SJCRH30 (cell line): ENCODE results near the gene ZNF616. TPM values are rescaled to one million over a fixed set of nuclear protein-coding genes. Genes with fewer than 3 reads are reported as not detected.

Experiments used
- DNase-seq, 2 experiments: peaks; one replicate each; pipeline ENCODE4 v3.0.0-alpha.2; 2015 to 2020
- H3K27ac ChIP-seq: fragments of 250-450 bp; sonication (Bioruptor Pico); 2 replicates; pipeline ENCODE4 v1.5.1; 2020; ENCODE audit warnings: mild to moderate bottlenecking, moderate library complexity
- H3K27me3 ChIP-seq: fragments of 250-450 bp; sonication (Bioruptor Pico); 2 replicates; pipeline ENCODE4 v1.5.1; 2020; ENCODE audit warnings: mild to moderate bottlenecking, moderate library complexity
- H3K36me3 ChIP-seq: fragments of 250-450 bp; sonication (Bioruptor Pico); 2 replicates; pipeline ENCODE4 v1.5.1; 2020; ENCODE audit warnings: mild to moderate bottlenecking, moderate library complexity
- H3K4me1 ChIP-seq: fragments of 250-450 bp; sonication (Bioruptor Pico); 2 replicates; pipeline ENCODE4 v1.5.1; 2020; ENCODE audit warnings: mild to moderate bottlenecking, moderate library complexity
- H3K4me3 ChIP-seq: fragments of 250-450 bp; sonication (Bioruptor Pico); 2 replicates; pipeline ENCODE4 v1.5.1; 2020; ENCODE audit warnings: mild to moderate bottlenecking, moderate library complexity
- H3K9me3 ChIP-seq: fragments of 250-450 bp; sonication (Bioruptor Pico); replicated peaks from 2 replicates; pipeline ENCODE4 v1.5.1; 2020; ENCODE audit warnings: mild to moderate bottlenecking, moderate library complexity
- total RNA-seq: library from RNA; depleted of rRNA; stranded (reverse); fragments of >200 nt; shearing (Covaris generic); gene quantifications from 2 replicates; pipeline ENCODE4 v1.2.3, GENCODE V29; 2014; rRNA removed

Gene ZNF616
- 10.8 and 13.0 TPM in 2 replicates for total RNA-seq

- Histone ChIP-seq H3K9me3 (peaks cover 6% of the 10 kb centered on the region; the same call in 1 of the 2 replicates), H3K36me3 (peaks cover 7% of the 10 kb centered on the region), H3K27ac (peak within 1 kb of the TSS; percentile 67), H3K27me3 (no peaks in the 10 kb centered on the region), H3K4me3 (peak within 1 kb of the TSS; percentile 84), H3K4me1 (0 out of 2 replicates have a peak, but pooled peaks cover 5% of the 10 kb centered on the region)
- peak; percentile 96 to 97 for DNase-seq
Measured at GRCh38 chr19:52139252-52140031, at the start of gene ZNF616. TSS of gene ZNF616 (minus strand) at chr19:52139938. CDS start at chr19:52130512, 9,426 bp downstream.

DNA sequence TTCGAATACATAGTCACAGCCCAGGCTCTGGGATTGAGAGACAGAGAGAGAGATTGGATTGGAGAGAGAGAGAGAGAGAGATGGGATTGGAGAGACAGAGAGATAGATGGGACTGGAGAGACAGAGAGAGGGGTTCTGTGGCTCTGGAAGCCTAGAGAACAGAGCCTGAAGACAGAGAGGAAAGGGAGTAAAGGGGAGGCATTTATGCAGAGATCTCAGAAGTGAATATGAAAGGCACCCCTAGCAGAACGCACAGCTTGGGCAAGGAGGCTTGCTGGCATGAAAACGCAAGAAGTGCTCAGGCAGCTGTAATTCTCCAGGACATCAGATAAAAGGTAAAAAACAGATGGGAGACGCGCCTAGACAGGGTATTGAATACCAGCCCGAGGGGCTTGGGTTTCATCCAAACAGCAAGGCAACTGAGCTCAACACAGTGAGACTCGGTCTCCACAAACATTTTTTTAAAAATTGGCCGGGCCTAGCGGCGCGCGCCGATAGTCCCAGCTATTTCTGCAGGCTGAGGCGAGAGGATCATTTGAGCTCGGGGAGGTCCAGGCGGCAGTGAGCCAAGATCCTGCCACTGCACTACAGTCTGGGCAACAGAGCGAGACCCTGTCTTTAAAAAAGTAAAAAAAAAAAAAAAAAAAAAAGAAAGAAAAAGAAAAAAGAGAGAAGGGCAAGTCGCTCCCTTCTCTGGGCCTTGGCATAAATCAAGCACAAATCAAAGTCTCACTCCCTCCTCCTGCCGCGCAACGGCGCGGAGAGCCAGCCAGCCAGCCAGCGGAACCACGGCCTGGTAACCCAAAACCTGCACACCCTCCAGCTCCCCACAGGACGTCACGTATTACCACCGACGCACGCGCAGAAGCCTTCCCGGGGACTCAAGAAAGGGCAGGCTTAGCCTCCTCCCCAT lies 49.3 kb upstream of the ZNF616 start:
- H3K27me3 ChIP-seq: no peaks in the 10 kb centered on the region
- peaks cover 4% of the 10 kb centered on the region; the same call in 1 of the 2 replicates for H3K4me1 ChIP-seq
- DNase-seq: peak; percentile 70 to 76
- H3K36me3 ChIP-seq: peaks cover 24% of the 10 kb centered on the region
- 0 out of 2 replicates have a peak, but pooled peaks cover 4% of the 10 kb centered on the region for H3K9me3 ChIP-seq
- peak overlapping the region; percentile 57 for H3K4me3 ChIP-seq
- H3K27ac ChIP-seq: peak overlapping the region; percentile 66

DNA sequence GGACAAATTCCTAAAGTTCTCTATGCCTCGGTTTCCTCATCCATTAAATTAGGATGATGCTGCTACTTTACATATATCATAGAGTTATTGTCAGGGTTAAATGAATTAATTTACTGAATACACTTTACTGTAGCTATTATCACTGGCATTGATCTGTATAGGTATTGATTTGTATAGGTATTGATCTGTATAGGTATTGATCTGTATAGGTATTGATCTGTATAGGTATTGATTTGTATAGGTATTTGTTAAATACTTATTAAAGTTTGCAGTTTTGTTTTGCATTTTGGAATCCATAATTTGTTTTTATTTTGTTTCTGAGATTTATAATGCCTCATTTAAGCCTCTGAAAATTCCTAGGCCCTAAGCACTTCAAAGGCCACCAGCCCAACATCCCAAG lies 47.7 kb upstream of the ZNF616 start:
- no peak overlapping the region for H3K27ac ChIP-seq
- no peak for DNase-seq
- no peak overlapping the region for H3K4me3 ChIP-seq

DNA sequence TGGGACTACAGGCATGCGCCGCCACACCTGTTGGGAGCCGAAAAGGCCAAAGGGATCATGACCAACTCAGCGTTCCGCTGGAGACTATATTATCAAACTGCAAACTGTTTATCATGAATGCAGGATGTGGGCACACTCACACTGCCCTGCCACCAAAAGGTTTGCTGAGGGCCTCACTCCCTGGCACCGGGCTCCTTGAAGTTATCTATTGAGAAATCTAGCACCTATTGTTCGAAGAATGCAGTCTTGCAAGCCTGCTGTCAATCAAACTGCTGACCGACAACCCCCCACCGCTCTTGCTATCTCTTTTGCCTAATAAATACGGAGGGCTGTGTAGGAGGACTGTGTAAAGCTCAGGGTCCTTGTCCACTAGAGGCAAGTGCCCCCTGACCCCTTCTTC lies 36.8 kb upstream of the ZNF616 start:
- no peak overlapping the region for H3K27ac ChIP-seq
- H3K4me3 ChIP-seq: no peak overlapping the region

More for the DNA sequence above, 47.7 kb upstream of the ZNF616 start:
- Histone ChIP-seq H3K27me3 (no peaks in the 10 kb centered on the region), H3K36me3 (peaks cover 11% of the 10 kb centered on the region), H3K4me1 (peaks cover 4% of the 10 kb centered on the region; the same call in 1 of the 2 replicates), H3K9me3 (0 out of 2 replicates have a peak, but pooled peaks cover 4% of the 10 kb centered on the region)

DNA sequence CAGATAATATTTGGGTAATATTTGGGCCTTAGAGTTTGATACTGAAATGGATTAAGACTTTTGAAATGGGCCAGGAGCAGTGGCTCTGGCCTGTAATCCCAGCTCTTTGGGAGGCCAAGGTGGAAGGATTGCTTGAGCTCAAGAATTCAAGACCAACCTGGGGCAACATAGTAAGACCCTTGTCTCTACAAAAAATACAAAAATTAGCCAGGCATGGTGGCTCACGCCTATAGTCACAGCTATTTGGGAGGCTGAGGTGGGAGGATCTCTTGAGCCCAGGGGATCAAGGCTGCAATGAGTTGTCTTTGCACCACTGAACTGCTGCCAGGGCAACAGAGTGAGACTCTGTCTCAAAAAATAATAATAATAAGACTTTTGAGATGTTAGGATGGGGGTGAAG lies 32.6 kb upstream of the ZNF616 start:
- H3K4me1 ChIP-seq: peaks cover 3% of the 10 kb centered on the region; the same call in 1 of the 2 replicates
- no peaks in the 10 kb centered on the region for H3K9me3 ChIP-seq
- peak overlapping the region; percentile 69 for H3K4me3 ChIP-seq
- no peaks in the 10 kb centered on the region for H3K27me3 ChIP-seq
- H3K27ac ChIP-seq: no peak overlapping the region
- DNase-seq: no peak
- H3K36me3 ChIP-seq: peaks cover 10% of the 10 kb centered on the region

More for the DNA sequence above, 36.8 kb upstream of the ZNF616 start:
- peaks cover 3% of the 10 kb centered on the region; the same call in 1 of the 2 replicates for H3K4me1 ChIP-seq
- no peaks in the 10 kb centered on the region for H3K27me3 ChIP-seq
- no peaks in the 10 kb centered on the region for H3K9me3 ChIP-seq
- no peak for DNase-seq
- H3K36me3 ChIP-seq: no peaks in the 10 kb centered on the region

GRCh38 chr19:52171321-52172169 lies 31.8 kb upstream of the ZNF616 start, which contains the start of gene ZNF836:
TSS of gene ZNF836 (minus strand) at chr19:52171621. CDS start at chr19:52168072, 3,549 bp downstream.
- no peaks in the 10 kb centered on the region for H3K27me3 ChIP-seq
- peak within 1 kb of the TSS; percentile 69 for H3K4me3 ChIP-seq
- DNase-seq: peak; percentile 84 to 85
- H3K9me3 ChIP-seq: no peaks in the 10 kb centered on the region
- peaks cover 14% of the 10 kb centered on the region for H3K36me3 ChIP-seq
- peak within 1 kb of the TSS; percentile 31; the same call in 1 of the 2 replicates for H3K27ac ChIP-seq
- H3K4me1 ChIP-seq: peaks cover 3% of the 10 kb centered on the region; the same call in 1 of the 2 replicates

DNA sequence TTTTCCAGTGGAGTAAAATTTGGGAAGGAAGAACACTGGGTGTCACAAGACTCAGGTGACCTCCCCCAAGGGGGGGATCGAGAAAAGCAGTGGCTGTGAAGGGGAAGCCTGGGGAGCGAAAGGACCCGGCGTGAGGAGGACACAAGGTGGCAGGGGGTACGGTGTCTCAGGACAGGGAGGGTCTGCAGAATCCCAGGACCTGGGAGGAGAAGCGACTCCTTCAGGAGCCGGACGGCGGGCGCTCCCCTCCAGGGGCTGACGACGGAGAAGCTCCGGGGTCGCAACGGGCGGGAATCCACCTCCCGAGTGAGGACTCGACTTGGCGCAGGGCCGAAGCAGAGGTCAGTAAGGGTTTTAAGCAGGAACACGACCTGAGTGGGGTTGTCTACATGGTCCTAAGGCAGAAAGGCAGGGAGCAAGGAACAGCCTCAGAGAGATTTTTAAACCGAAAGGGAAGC lies 31.2 kb upstream of the ZNF616 start:
- peak overlapping the region; percentile 69 for H3K4me3 ChIP-seq
- H3K27ac ChIP-seq: peak overlapping the region; percentile 31; the same call in 1 of the 2 replicates
- peak in 1 of 2 experiments; percentile 15 for DNase-seq
- peaks cover 14% of the 10 kb centered on the region for H3K36me3 ChIP-seq
- peaks cover 3% of the 10 kb centered on the region; the same call in 1 of the 2 replicates for H3K4me1 ChIP-seq
- no peaks in the 10 kb centered on the region for H3K27me3 ChIP-seq
- H3K9me3 ChIP-seq: no peaks in the 10 kb centered on the region

DNA sequence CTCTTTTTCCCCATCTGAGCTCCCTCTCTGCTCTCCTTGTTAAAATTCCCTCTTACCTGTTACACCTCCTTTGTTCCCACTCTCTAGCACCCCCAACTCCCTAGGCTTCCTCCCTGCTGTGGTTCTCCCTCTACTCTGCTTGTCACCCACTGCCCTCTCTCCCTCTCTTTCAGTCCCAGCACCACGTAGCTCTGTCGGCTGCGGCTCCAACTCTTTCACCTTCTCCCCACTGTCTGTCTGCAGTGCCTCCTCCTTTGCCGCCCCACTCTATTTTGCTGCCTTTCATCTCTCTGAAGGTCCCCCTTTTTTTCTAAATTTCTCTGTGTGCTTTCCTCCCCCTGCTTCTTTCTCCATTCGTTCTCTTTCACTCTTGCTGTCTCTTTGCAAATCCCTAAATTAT lies 30.6 kb upstream of the ZNF616 start:
- Histone ChIP-seq H3K27ac (no peak overlapping the region), H3K36me3 (peaks cover 17% of the 10 kb centered on the region), H3K4me1 (peaks cover 3% of the 10 kb centered on the region; the same call in 1 of the 2 replicates), H3K27me3 (no peaks in the 10 kb centered on the region), H3K4me3 (no peak overlapping the region; the same call in 1 of the 2 replicates), H3K9me3 (no peaks in the 10 kb centered on the region)
- DNase-seq: no peak

GRCh38 chr19:52155596-52156359 lies 16.0 kb upstream of the ZNF616 start:
- Histone ChIP-seq H3K4me3 (no peak overlapping the region), H3K36me3 (peaks cover 12% of the 10 kb centered on the region), H3K4me1 (no peaks in the 10 kb centered on the region), H3K27me3 (no peaks in the 10 kb centered on the region), H3K9me3 (peaks cover 30% of the 10 kb centered on the region), H3K27ac (no peak overlapping the region)
- no peak for DNase-seq

DNA sequence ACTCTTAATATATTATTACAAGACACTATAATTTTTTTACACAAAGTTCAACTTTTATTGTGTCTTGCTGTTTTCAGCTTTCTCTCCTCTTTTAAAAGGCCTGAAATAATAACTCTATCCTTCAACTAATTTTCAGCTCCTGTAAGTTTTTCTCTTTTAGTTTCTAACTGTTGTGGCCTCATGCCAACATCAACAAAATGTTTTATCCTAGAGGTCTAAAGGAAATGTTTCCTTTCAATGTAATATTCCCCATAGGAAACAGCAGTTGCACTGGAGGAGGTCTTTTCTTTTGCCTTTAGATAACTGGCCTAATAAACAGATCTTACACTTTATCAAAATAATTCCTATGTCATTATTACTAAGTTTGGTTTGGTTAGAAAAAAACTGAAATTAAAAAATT lies 8.5 kb upstream of the ZNF616 start:
- no peak overlapping the region for H3K4me3 ChIP-seq
- H3K4me1 ChIP-seq: no peaks in the 10 kb centered on the region
- DNase-seq: no peak
- no peak overlapping the region for H3K27ac ChIP-seq
- peaks cover 11% of the 10 kb centered on the region for H3K9me3 ChIP-seq
- H3K36me3 ChIP-seq: no peaks in the 10 kb centered on the region
- H3K27me3 ChIP-seq: no peaks in the 10 kb centered on the region

- Histone ChIP-seq H3K4me1 (0 out of 2 replicates have a peak, but pooled peaks cover 5% of the 10 kb centered on the region), H3K4me3 (no peak overlapping the region), H3K27me3 (no peaks in the 10 kb centered on the region), H3K27ac (no peak overlapping the region), H3K36me3 (peaks cover 4% of the 10 kb centered on the region; the same call in 1 of the 2 replicates), H3K9me3 (peaks cover 7% of the 10 kb centered on the region)
- no peak for DNase-seq
Measured at GRCh38 chr19:52142001-52142595, 2.4 kb upstream of the ZNF616 start.

DNA sequence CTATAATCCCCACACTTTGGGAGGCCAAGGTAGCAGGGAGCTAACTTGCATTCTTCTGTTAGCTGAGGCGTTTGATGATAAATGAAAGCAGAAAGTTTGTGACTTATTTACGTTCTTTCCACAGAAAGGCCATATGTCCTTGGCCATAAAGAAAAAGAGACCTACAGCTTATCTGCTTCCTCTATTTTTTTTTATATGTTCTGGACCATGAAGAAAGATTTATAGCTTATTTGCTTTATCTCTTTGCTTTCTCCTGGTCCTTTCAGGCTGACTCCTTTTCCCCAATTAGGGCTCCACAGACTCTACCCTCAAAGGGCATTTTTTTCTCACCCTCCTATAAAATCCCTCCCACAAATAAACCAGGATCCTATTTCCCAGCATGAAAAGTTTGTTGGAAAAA lies 1.5 kb upstream of the ZNF616 start:
- Histone ChIP-seq H3K27me3 (no peaks in the 10 kb centered on the region), H3K36me3 (peaks cover 4% of the 10 kb centered on the region; the same call in 1 of the 2 replicates), H3K4me1 (0 out of 2 replicates have a peak, but pooled peaks cover 5% of the 10 kb centered on the region), H3K27ac (no peak overlapping the region), H3K9me3 (peaks cover 6% of the 10 kb centered on the region; the same call in 1 of the 2 replicates), H3K4me3 (no peak overlapping the region)
- no peak for DNase-seq
